H9 (cell line): Measurements from ENCODE around the gene NHSL2. TPM values are rescaled to one million over a fixed set of nuclear protein-coding genes. Genes with fewer than 3 reads are reported as not detected.

ENCODE experiments used
- DNase-seq: peaks from one replicate; pipeline ENCODE4 v3.0.0-alpha.2; 2017
- H2AFZ ChIP-seq: one replicate; pipeline ENCODE4 v1.6.1; 2013; ENCODE audit warnings: mild to moderate bottlenecking, low read length, control low read depth, moderate library complexity
- H2AK5ac ChIP-seq: 2 replicates; pipeline ENCODE4 v1.6.1; 2013; ENCODE audit warnings: low read length, control low read depth, mixed read lengths; ENCODE audit not compliant: insufficient read length
- H2BK120ac ChIP-seq: one replicate; pipeline ENCODE4 v1.6.1; 2013; ENCODE audit warnings: low read depth, mild to moderate bottlenecking, low read length, control low read depth, inconsistent platforms; ENCODE audit not compliant: poor library complexity, severe bottlenecking
- H2BK12ac ChIP-seq: 2 replicates; pipeline ENCODE4 v1.6.1; 2013; ENCODE audit warnings: low read length, control low read depth, mixed read lengths, low read depth; ENCODE audit not compliant: insufficient read length
- H2BK15ac ChIP-seq: 2 replicates; pipeline ENCODE4 v1.6.1; 2013; ENCODE audit warnings: low read depth, low read length, control low read depth
- H2BK20ac ChIP-seq: one replicate; pipeline ENCODE4 v1.6.1; 2013; ENCODE audit warnings: low read depth, mild to moderate bottlenecking, low read length, control low read depth, inconsistent platforms; ENCODE audit not compliant: poor library complexity, severe bottlenecking
- H2BK5ac ChIP-seq: 2 replicates; pipeline ENCODE4 v1.6.1; 2013; ENCODE audit warnings: low read length, control low read depth, mixed read lengths; ENCODE audit not compliant: insufficient read length
- H3K14ac ChIP-seq: 2 replicates; pipeline ENCODE4 v1.6.1; 2013; ENCODE audit warnings: low read length, control low read depth; ENCODE audit not compliant: insufficient read depth
- H3K18ac ChIP-seq: 2 replicates; pipeline ENCODE4 v1.6.1; 2013; ENCODE audit warnings: low read depth, mild to moderate bottlenecking, mixed read lengths, low read length, control low read depth; ENCODE audit not compliant: insufficient read length
- H3K23ac ChIP-seq: 2 replicates; pipeline ENCODE4 v1.6.1; 2013; ENCODE audit warnings: low read length, control low read depth, mixed read lengths, low read depth; ENCODE audit not compliant: insufficient read length
- H3K23me2 ChIP-seq: 2 replicates; pipeline ENCODE4 v1.6.1; 2013; ENCODE audit warnings: low read depth, mild to moderate bottlenecking, mixed read lengths, low read length, control low read depth; ENCODE audit not compliant: insufficient read length, poor library complexity, severe bottlenecking
- H3K27ac ChIP-seq: 2 replicates; pipeline ENCODE4 v1.5.1; 2013; ENCODE audit warnings: low read length, control low read depth, mixed read lengths, low read depth; ENCODE audit not compliant: insufficient read length
- H3K27me3 ChIP-seq: 2 replicates; pipeline ENCODE4 v1.6.1; 2013; ENCODE audit warnings: low read length, control low read depth, inconsistent platforms; ENCODE audit not compliant: insufficient read depth
- H3K4ac ChIP-seq: 2 replicates; pipeline ENCODE4 v1.6.1; 2013; ENCODE audit warnings: low read depth, mild to moderate bottlenecking, control low read depth, inconsistent platforms, low read length, moderate library complexity
- H3K4me1 ChIP-seq: 2 replicates; pipeline ENCODE4 v1.6.1; 2013; ENCODE audit warnings: low read length, control low read depth, inconsistent platforms; ENCODE audit not compliant: insufficient read depth
- H3K4me2 ChIP-seq: 2 replicates; pipeline ENCODE4 v1.6.1; 2013; ENCODE audit warnings: low read length, control low read depth, mixed read lengths; ENCODE audit not compliant: insufficient read length, insufficient read depth
- H3K56ac ChIP-seq: 2 replicates; pipeline ENCODE4 v1.6.1; 2013; ENCODE audit warnings: low read depth, mild to moderate bottlenecking, mixed read lengths, low read length, control low read depth; ENCODE audit not compliant: insufficient read length
- H3K79me1 ChIP-seq: 2 replicates; pipeline ENCODE4 v1.6.1; 2013; ENCODE audit warnings: low read depth, mild to moderate bottlenecking, moderate library complexity, low read length, control low read depth, inconsistent platforms; ENCODE audit not compliant: insufficient read depth, poor library complexity, severe bottlenecking
- H3K79me2 ChIP-seq: 2 replicates; pipeline ENCODE4 v1.6.1; 2013; ENCODE audit warnings: low read length, control low read depth, inconsistent platforms; ENCODE audit not compliant: insufficient read depth
- H3K9ac ChIP-seq: 2 replicates; pipeline ENCODE4 v1.6.1; 2013; ENCODE audit warnings: low read length, control low read depth, mixed read lengths; ENCODE audit not compliant: insufficient read length; ENCODE audit errors: extremely low read depth
- H3K9me3 ChIP-seq: one replicate; pipeline ENCODE4 v1.6.1; 2013; ENCODE audit warnings: low read depth, low read length, inconsistent platforms; ENCODE audit not compliant: control insufficient read depth
- H3T11ph ChIP-seq: one replicate; pipeline ENCODE4 v1.6.1; 2013; ENCODE audit warnings: mild to moderate bottlenecking, low read length, control low read depth, inconsistent platforms
- H4K20me1 ChIP-seq: one replicate; pipeline ENCODE4 v1.6.1; 2013; ENCODE audit not compliant: control insufficient read depth, insufficient read length, insufficient read depth
- H4K5ac ChIP-seq: 2 replicates; pipeline ENCODE4 v1.6.1; 2013; ENCODE audit warnings: low read depth, mild to moderate bottlenecking, mixed read lengths, low read length, control low read depth; ENCODE audit not compliant: insufficient read length
- H4K8ac ChIP-seq: replicated peaks from 2 replicates; pipeline ENCODE4 v1.6.1; 2013; ENCODE audit warnings: low read length, control low read depth, mixed read lengths, low read depth; ENCODE audit not compliant: insufficient read length
- H4K91ac ChIP-seq: 2 replicates; pipeline ENCODE4 v1.6.1; 2013; ENCODE audit warnings: low read depth, mild to moderate bottlenecking, moderate library complexity, mixed read lengths, low read length, control low read depth; ENCODE audit not compliant: insufficient read length
- H3K27ac Mint-ChIP-seq, 3 experiments: 2 replicates in 2 of 3; 3 replicates in 1 of 3; pipeline ENCODE4 v1.8.0; 2020 to 2021; ENCODE audit warnings: mixed read lengths in 3 of 3, mild to moderate bottlenecking in 1 of 3, moderate library complexity in 1 of 3
- H3K27me3 Mint-ChIP-seq: 2 replicates; pipeline ENCODE4 v1.8.0; 2021; ENCODE audit warnings: low read depth, mild to moderate bottlenecking, moderate library complexity, mixed read lengths
- H3K36me3 Mint-ChIP-seq, 3 experiments: 2 replicates in 2 of 3; 3 replicates in 1 of 3; pipeline ENCODE4 v1.8.0; 2020 to 2021; ENCODE audit warnings: low read depth in 3 of 3, mixed read lengths in 3 of 3; ENCODE audit not compliant: insufficient read depth in 1 of 3
- H3K4me1 Mint-ChIP-seq, 2 experiments: 2 replicates each; pipeline ENCODE4 v1.8.0; 2020; ENCODE audit warnings: mixed read lengths in 2 of 2
- H3K4me3 Mint-ChIP-seq, 2 experiments: 2 replicates in 1 of 2; 3 replicates in 1 of 2; pipeline ENCODE4 v1.8.0; 2020 to 2021; ENCODE audit warnings: mild to moderate bottlenecking in 2 of 2, mixed read lengths in 2 of 2, moderate library complexity in 1 of 2
- H3K9me3 Mint-ChIP-seq, 2 experiments: 2 replicates in 1 of 2; 3 replicates in 1 of 2; pipeline ENCODE4 v1.8.0; 2020; ENCODE audit warnings: mild to moderate bottlenecking in 2 of 2, mixed read lengths in 2 of 2, moderate library complexity in 1 of 2
- CTCF ChIP-seq: fragments of 200-600 bp; sonication (generic); conservative IDR thresholded peaks from 3 replicates; pipeline ENCODE4 v1.8.0; 2021; ENCODE audit warnings: antibody characterized with exemption, mild to moderate bottlenecking
- whole genome bisulfite sequencing: extraction: QIAGEN DNeasy Blood & Tissue Kit; methylation state at CpG from one replicate; pipeline ENCODE4 v1.1.7; 2013; ENCODE audit warnings: missing lambda C conversion rate, low lambda C conversion rate, mixed read lengths; ENCODE audit not compliant: insufficient read length; ENCODE audit errors: extremely low coverage; 5-methylcytosine and 5-hydroxymethylcytosine counted together
- total RNA-seq: library from RNA; stranded (reverse); gene quantifications from 2 replicates; pipeline ENCODE4 v1.2.1, GENCODE V29; 2021

The NHSL2 gene
- total RNA-seq, 1 experiment from 2014 or later: 6.4 TPM

GRCh38 chrX:72073633-72074032 is 163.0 kb downstream of the NHSL2 start:
- peaks cover 3% of the 10 kb centered on the region; the same call in 1 of the 2 replicates for H3K4me1 ChIP-seq
- no peak overlapping the region for H4K8ac ChIP-seq
- H3K18ac ChIP-seq: no peak overlapping the region
- H3K79me2 ChIP-seq: no peaks in the 10 kb centered on the region
- no peak overlapping the region for H2AK5ac ChIP-seq
- WGBS: no CpG with 5 or more reads among the region's 1 CpG
- H4K20me1 ChIP-seq: no peaks in the 10 kb centered on the region
- H2BK15ac ChIP-seq: no peak overlapping the region
- H2AFZ ChIP-seq: no peak overlapping the region
- H2BK12ac ChIP-seq: no peak overlapping the region
- no peak overlapping the region for H3K4me2 ChIP-seq
- H2BK120ac ChIP-seq: no peak overlapping the region
- H3K9me3 ChIP-seq: peaks cover 30% of the 10 kb centered on the region
- H4K91ac ChIP-seq: no peak overlapping the region
- H3K23ac ChIP-seq: no peak overlapping the region
- no peaks in the 10 kb centered on the region for H3K23me2 ChIP-seq
- Mint-ChIP-seq H3K27ac (no peak overlapping the region), H3K4me3 (no peak overlapping the region), H3K27me3 (peaks cover 2% of the 10 kb centered on the region), H3K36me3 (peaks cover 4 to 14% (median 7%) of the 10 kb centered on the region in 3 experiments; a peak in 5 of 7 replicates), H3K4me1 (peaks cover 12 to 27% of the 10 kb centered on the region in 2 experiments), H3K9me3 (peaks cover 69 to 75% of the 10 kb centered on the region in 2 experiments)
- no peak overlapping the region for H4K5ac ChIP-seq
- TF ChIP-seq CTCF: no peak
- no peak overlapping the region for H3K14ac ChIP-seq
- H2BK20ac ChIP-seq: no peak overlapping the region
- no peaks in the 10 kb centered on the region for H3K79me1 ChIP-seq
- no peak overlapping the region for H3T11ph ChIP-seq
- H3K27ac ChIP-seq: no peak overlapping the region
- H2BK5ac ChIP-seq: no peak overlapping the region
- H3K27me3 ChIP-seq: no peaks in the 10 kb centered on the region
- no peak for DNase-seq
- no peak overlapping the region for H3K4ac ChIP-seq
- H3K56ac ChIP-seq: no peak overlapping the region
- H3K9ac ChIP-seq: no peak overlapping the region
